ENCODE measurements around the gene SEZ6L2. TPM values are rescaled to one million over a fixed set of nuclear protein-coding genes. Genes with fewer than 3 reads are reported as not detected.

The SEZ6L2 gene
- total RNA-seq, 4 donors from 2014 or later: 1.4 to 100 (median 3.1) TPM

- no peak for DNase-seq (ENCODE audit: low spot score in 2 of 2)
- 16 to 17% methylated on average over 9 of the region's 9 CpGs for WGBS, 2 donors
- H3K4me3 ChIP-seq (ENCODE audit: low read depth, poor library complexity, severe bottlenecking): no peak overlapping the region
- intact Hi-C loops (cut with DNase I; ENCODE audit: low total_unique reads): no loop called here
- TF ChIP-seq CTCF (IDR thresholded peaks at IDR 0.05) (no peak), POLR2A (IDR thresholded peaks at IDR 0.05) (no peak)
Observed at GRCh38 chr16:29898135-29898803, 1.1 kb downstream of the SEZ6L2 start.

- H3K4me3 ChIP-seq (ENCODE audit: low read depth, poor library complexity, severe bottlenecking): no peak overlapping the region
- intact Hi-C loops (cut with DNase I; ENCODE audit: low total_unique reads): no loop called here
- DNase-seq (ENCODE audit: low spot score in 2 of 2): no peak
- WGBS, 2 donors: 45 to 57% methylated on average over 4 of the region's 4 CpGs
- TF ChIP-seq CTCF (IDR thresholded peaks at IDR 0.05) (no peak), POLR2A (IDR thresholded peaks at IDR 0.05) (no peak)
Observed at GRCh38 chr16:29897333-29897732, 2.0 kb downstream of the SEZ6L2 start.

GRCh38 chr16:29896841-29897240, 2.5 kb downstream of the SEZ6L2 start:
- TF ChIP-seq POLR2A (IDR thresholded peaks at IDR 0.05) (no peak), CTCF (IDR thresholded peaks at IDR 0.05) (no peak)
- DNase-seq (ENCODE audit: low spot score in 2 of 2): no peak
- intact Hi-C loops (cut with DNase I; ENCODE audit: low total_unique reads): no loop called here
- H3K4me3 ChIP-seq (ENCODE audit: low read depth, poor library complexity, severe bottlenecking): no peak overlapping the region
- 47 to 65% methylated on average over 8 to 11 of the region's 15 CpGs for WGBS, 2 donors

- no peak overlapping the region for H3K4me3 ChIP-seq (ENCODE audit: low read depth, poor library complexity, severe bottlenecking)
- intact Hi-C loops (cut with DNase I; ENCODE audit: low total_unique reads): no loop called here
- DNase-seq (ENCODE audit: low spot score in 2 of 2): no peak
- TF ChIP-seq CTCF (IDR thresholded peaks at IDR 0.05) (no peak), POLR2A (IDR thresholded peaks at IDR 0.05) (no peak)
- WGBS, 2 donors: 72 to 80% methylated on average over 4 of the region's 4 CpGs
Observed at GRCh38 chr16:29894352-29894751, 5.0 kb downstream of the SEZ6L2 start.

GRCh38 chr16:29893553-29893952, 5.8 kb downstream of the SEZ6L2 start:
- intact Hi-C loops (cut with DNase I; ENCODE audit: low total_unique reads): no loop called here
- TF ChIP-seq CTCF (IDR thresholded peaks at IDR 0.05) (no peak), POLR2A (IDR thresholded peaks at IDR 0.05) (no peak)
- no peak overlapping the region for H3K4me3 ChIP-seq (ENCODE audit: low read depth, poor library complexity, severe bottlenecking)
- no peak for DNase-seq (ENCODE audit: low spot score in 2 of 2)
- WGBS, 2 donors: 88 to 95% methylated on average over 3 of the region's 3 CpGs

GRCh38 chr16:29892458-29892813, 6.9 kb downstream of the SEZ6L2 start:
- DNase-seq (ENCODE audit: low spot score in 2 of 2): no peak
- no peak overlapping the region for H3K4me3 ChIP-seq (ENCODE audit: low read depth, poor library complexity, severe bottlenecking)
- intact Hi-C loops (cut with DNase I; ENCODE audit: low total_unique reads): no loop called here
- WGBS, 2 donors: 89 to 92% methylated on average over 6 of the region's 6 CpGs
- TF ChIP-seq CTCF (IDR thresholded peaks at IDR 0.05) (no peak), POLR2A (IDR thresholded peaks at IDR 0.05) (no peak)
